ENCODE data around the gene TRIM21. TPM values are rescaled to one million over a fixed set of nuclear protein-coding genes. Genes with fewer than 3 reads are reported as not detected.
A peak's percentile ranks its signal among the peaks of the same experiment; 100 is the strongest.

Gene TRIM21
- total RNA-seq, result 10 to 100 TPM; 17.1 to 40.7 (median 21.8) TPM

DNA sequence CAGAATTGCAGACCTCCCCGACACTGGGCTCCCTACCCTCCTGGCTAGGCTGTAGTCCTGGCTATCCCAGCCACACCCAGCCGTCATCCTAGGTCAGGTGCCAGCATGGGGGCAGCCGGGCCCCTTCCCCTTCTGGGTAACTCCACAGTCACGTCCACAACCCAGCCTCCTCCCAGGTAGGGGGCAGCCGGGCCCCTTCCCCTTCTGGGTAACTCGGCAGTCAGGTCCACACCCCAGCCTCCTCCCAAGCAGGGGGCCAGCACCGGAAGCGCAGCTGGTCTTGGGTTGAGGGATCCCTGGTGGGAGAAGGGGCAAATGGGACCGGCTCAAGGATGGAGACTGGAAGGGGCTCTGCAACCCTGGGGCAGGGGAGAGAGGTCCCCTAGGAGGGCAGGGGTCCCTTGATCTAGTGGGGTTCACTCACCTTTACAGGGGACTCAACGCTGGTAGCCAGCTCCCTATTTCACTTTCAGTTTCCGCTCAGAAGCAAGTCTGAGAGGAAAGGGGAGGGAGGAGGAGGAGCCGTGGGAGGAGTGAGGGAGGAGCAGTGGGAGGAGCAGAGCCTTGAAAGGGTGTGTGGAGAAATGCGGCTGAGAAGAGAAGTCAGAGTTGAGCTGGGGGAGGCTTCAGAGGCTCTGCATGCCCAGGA, at the start of gene TRIM21:
Gene TRIM21 (minus strand): TSS at position 494 of the 649 bp plus-strand sequence. CDS start 3,293 bp downstream, outside the sequence.
- H3K27me3 ChIP-seq, result no peaks in the 10 kb centered on the region
- H3K4me3 ChIP-seq, result peak within 1 kb of the TSS; percentile 77 to 94 (median 84)
- H3K9me3 ChIP-seq, result no peaks in the 10 kb centered on the region
- peak within 1 kb of the TSS; percentile 79 to 97 (median 92) for H3K27ac ChIP-seq
- H3K4me1 ChIP-seq, result peaks cover 5 to 18% (median 11%) of the 10 kb centered on the region in 4 donors
- H3K36me3 ChIP-seq, result peaks cover 15 to 20% (median 17%) of the 10 kb centered on the region in 4 donors
- 0 to 1% methylated on average over 6 to 13 of the region's 13 CpGs for WGBS, 2 donors
- TF ChIP-seq, protein P1, sequence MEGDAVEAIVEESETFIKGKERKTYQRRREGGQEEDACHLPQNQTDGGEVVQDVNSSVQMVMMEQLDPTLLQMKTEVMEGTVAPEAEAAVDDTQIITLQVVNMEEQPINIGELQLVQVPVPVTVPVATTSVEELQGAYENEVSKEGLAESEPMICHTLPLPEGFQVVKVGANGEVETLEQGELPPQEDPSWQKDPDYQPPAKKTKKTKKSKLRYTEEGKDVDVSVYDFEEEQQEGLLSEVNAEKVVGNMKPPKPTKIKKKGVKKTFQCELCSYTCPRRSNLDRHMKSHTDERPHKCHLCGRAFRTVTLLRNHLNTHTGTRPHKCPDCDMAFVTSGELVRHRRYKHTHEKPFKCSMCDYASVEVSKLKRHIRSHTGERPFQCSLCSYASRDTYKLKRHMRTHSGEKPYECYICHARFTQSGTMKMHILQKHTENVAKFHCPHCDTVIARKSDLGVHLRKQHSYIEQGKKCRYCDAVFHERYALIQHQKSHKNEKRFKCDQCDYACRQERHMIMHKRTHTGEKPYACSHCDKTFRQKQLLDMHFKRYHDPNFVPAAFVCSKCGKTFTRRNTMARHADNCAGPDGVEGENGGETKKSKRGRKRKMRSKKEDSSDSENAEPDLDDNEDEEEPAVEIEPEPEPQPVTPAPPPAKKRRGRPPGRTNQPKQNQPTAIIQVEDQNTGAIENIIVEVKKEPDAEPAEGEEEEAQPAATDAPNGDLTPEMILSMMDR (IDR thresholded peaks at IDR 0.05), result no peak
- no peak for TF ChIP-seq EP300 (IDR thresholded peaks at IDR 0.05)
- TF ChIP-seq POLR2AphosphoS5 (IDR thresholded peaks at IDR 0.05), result peak; percentile 21 to 72
- TF ChIP-seq POLR2A (IDR thresholded peaks at IDR 0.05), result peak in 2 of 4 donors; percentile 52 to 77
- DNase-seq (peak; percentile 73 to 91), ATAC-seq (ENCODE audit: low FRiP score in 2 of 2) (peak; percentile 98 to 100)

DNA sequence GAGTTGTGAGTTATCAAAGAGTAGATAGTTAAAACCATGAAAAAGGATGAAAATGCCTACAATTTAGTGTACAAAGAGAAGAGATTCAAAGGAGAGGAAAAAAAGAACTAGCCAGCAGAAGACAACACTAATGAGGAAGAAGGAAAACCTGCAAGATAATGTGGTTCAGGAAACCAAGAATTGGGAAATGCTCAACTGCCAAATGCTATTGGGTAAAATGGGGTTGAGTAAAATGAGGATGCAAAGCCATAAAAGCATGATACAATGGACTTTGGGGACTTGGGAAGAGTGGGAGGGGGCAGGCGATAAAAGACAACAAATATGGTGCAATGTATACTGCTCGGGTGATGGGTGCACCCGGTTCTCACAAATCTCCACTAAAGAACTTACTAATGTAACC, 48.0 kb upstream of the TRIM21 start:
- WGBS, 2 donors, result 72 to 85% methylated on average over 3 of the region's 3 CpGs
- H3K36me3 ChIP-seq, result no peaks in the 10 kb centered on the region
- no peaks in the 10 kb centered on the region for H3K9me3 ChIP-seq
- no peaks in the 10 kb centered on the region for H3K4me1 ChIP-seq
- DNase-seq (no peak), ATAC-seq (ENCODE audit: low FRiP score in 2 of 2) (no peak)
- TF ChIP-seq EP300 (IDR thresholded peaks at IDR 0.05), result no peak
- TF ChIP-seq, protein P1 (IDR thresholded peaks at IDR 0.05), result no peak
- no peak for TF ChIP-seq POLR2A (IDR thresholded peaks at IDR 0.05)
- no peak for TF ChIP-seq POLR2AphosphoS5 (IDR thresholded peaks at IDR 0.05)
- H3K27ac ChIP-seq, result no peak overlapping the region
- no peaks in the 10 kb centered on the region for H3K27me3 ChIP-seq
- no peak overlapping the region for H3K4me3 ChIP-seq

DNA sequence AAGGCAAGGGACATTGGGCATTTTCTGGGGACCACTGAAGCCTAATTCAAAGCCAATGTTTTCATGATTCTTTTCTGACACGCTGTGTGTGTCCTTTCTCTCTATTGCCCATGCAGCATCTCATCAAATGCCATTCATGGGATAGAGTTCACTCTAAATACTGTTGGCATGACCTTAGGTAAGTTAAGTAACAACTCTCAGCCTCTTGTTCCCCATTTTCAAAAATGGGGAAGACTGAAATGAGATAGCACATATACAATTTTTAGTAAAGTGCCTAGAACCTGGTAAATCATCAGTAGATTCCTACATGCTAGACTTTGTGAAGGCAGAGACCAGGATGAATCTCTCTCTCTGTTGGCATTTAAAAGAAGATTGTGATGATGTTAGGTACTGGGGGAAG, 42.9 kb upstream of the TRIM21 start:
- H3K36me3 ChIP-seq, result no peaks in the 10 kb centered on the region
- no peaks in the 10 kb centered on the region for H3K4me1 ChIP-seq
- H3K4me3 ChIP-seq, result no peak overlapping the region
- no peak for TF ChIP-seq POLR2AphosphoS5 (IDR thresholded peaks at IDR 0.05)
- TF ChIP-seq EP300 (IDR thresholded peaks at IDR 0.05), result no peak
- TF ChIP-seq POLR2A (IDR thresholded peaks at IDR 0.05), result no peak
- TF ChIP-seq, protein P1 (IDR thresholded peaks at IDR 0.05), result no peak
- DNase-seq, result no peak
- ATAC-seq (ENCODE audit: low FRiP score in 2 of 2), result no peak
- no peaks in the 10 kb centered on the region for H3K9me3 ChIP-seq
- H3K27ac ChIP-seq, result no peak overlapping the region
- 72 to 76% methylated on average over 1 of the region's 1 CpG for WGBS, 2 donors
- no peaks in the 10 kb centered on the region for H3K27me3 ChIP-seq

DNA sequence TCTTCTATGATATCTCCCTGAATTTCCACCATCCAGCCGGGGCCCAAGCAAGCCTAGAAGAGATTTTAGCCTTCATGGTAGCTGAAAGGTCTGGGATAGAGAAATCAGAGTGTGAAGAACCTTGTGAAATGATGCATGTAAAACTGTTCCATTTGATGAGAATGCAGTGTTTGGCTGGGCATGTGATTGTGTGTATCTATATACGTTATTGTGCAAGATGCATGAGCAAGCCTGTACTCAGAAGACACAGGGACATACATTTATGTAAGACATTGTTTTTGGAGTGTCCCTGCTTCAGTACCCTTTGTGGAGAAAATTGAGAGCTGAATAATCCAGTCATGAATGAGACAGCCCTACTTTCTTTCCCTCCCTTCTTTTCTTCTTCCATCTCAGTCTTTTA, 40.4 kb upstream of the TRIM21 start:
- TF ChIP-seq POLR2A (IDR thresholded peaks at IDR 0.05) (no peak), EP300 (IDR thresholded peaks at IDR 0.05) (no peak), POLR2AphosphoS5 (IDR thresholded peaks at IDR 0.05) (no peak)
- TF ChIP-seq, protein P1 (IDR thresholded peaks at IDR 0.05), result no peak
- no peaks in the 10 kb centered on the region for H3K9me3 ChIP-seq
- no peak overlapping the region for H3K4me3 ChIP-seq
- H3K36me3 ChIP-seq, result no peaks in the 10 kb centered on the region
- H3K4me1 ChIP-seq, result no peaks in the 10 kb centered on the region
- ATAC-seq (ENCODE audit: low FRiP score in 2 of 2) (no peak), DNase-seq (no peak)
- no peaks in the 10 kb centered on the region for H3K27me3 ChIP-seq
- WGBS, 2 donors, result 51 to 61% methylated on average over 2 of the region's 2 CpGs
- peak overlapping the region in 1 of 4 donors; percentile 59 for H3K27ac ChIP-seq

DNA sequence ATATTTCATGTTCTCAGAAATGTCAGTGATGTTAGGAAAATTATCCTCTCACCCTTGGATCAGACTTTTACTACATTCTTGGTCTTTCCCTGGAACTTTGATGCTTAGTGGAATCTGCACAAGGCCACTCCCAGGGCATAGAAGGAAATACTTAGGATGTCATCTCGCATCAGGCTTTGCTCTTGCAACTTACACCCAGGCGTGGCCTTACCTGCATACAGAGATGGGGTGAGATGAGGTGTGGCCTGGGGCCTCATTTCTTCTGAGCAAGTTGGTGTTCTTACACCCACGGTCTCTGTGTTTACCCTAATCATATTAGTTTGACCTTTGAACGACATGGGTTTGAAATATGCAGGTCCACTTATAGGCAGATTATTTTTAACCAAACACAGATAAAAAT, 36.5 kb upstream of the TRIM21 start:
- Histone ChIP-seq H3K9me3 (no peaks in the 10 kb centered on the region), H3K36me3 (no peaks in the 10 kb centered on the region), H3K4me1 (no peaks in the 10 kb centered on the region), H3K27me3 (no peaks in the 10 kb centered on the region), H3K4me3 (no peak overlapping the region), H3K27ac (no peak overlapping the region)
- whole genome bisulfite sequencing, 2 donors, result 74 to 75% methylated on average over 4 of the region's 4 CpGs
- no peak for TF ChIP-seq POLR2AphosphoS5 (IDR thresholded peaks at IDR 0.05)
- TF ChIP-seq, protein P1 (IDR thresholded peaks at IDR 0.05), result no peak
- no peak for TF ChIP-seq EP300 (IDR thresholded peaks at IDR 0.05)
- TF ChIP-seq POLR2A (IDR thresholded peaks at IDR 0.05), result no peak
- DNase-seq, result no peak
- no peak for ATAC-seq (ENCODE audit: low FRiP score in 2 of 2)
